ENCODE data around the gene CELF4.

CELF4 gene

GRCh38 chr18:37252854-37253393 lies 312.7 kb downstream of the CELF4 start:
- DNase-seq (ENCODE audit: insufficient read length, low spot score) (no peak), FAIRE-seq (no peak)

- DNase-seq (ENCODE audit: insufficient read length, low spot score): no peak
- no peak for FAIRE-seq
These were observed 313.3 kb downstream of the CELF4 start for GRCh38 chr18:37252342-37252741.

DNA sequence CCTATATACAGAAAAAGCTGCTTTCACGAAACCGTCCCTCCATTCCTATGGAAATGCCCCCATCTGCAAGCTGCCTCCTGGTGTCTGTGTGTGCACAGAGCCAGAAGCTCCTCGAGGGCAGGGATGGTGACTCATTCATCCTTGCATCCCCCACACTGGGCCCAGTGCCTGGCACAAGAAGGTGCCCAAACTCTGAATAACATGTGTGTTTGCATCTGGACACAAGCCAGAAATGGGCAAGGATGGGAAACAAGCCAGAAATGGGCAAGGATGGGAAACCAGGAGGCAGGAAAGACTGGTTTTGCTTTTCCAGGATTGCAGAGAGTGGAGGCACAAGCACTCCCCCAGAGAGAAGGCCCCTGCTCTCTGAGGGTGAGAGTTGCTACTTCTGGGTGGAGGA lies 313.9 kb downstream of the CELF4 start:
- FAIRE-seq (no peak), DNase-seq (ENCODE audit: insufficient read length, low spot score) (no peak)

- DNase-seq (ENCODE audit: insufficient read length, low spot score): no peak
- no peak for FAIRE-seq
These were observed 315.5 kb downstream of the CELF4 start for GRCh38 chr18:37249895-37250618.

DNA sequence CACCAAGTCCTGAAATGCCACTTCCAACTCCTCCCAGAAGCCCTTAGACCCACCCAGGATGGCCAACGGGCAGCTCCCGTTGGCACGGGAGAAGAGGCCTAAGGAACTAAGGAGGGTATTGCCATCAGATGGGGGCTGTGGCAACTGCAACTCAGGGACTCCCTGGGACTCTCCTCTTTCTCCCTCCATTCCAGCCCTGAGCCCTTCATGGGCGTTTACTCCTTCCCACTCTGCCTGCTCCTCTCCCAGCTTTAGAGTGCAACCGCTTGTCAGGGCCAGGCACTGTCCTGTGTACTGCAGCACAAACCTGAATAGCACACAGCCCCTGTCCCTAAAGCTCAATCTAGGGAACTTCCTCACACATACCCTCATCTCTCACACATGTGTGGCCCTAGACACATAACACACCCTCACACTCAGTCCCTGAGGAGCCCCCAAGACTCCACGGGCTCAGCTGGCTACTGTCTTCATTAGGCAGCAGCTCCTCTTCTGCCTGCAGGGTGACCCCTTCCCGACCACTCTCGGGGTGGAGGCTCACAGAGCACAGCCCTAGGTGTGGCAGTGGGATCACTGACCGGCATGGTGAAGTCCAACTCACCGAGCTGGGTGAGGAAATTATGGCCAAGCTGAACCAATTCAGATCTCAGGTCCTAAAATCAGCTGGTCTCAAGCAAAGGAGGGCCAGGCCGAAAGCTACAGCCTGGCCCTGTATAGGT lies 316.3 kb downstream of the CELF4 start:
- no peak for DNase-seq (ENCODE audit: insufficient read length, low spot score)
- no peak for FAIRE-seq

DNA sequence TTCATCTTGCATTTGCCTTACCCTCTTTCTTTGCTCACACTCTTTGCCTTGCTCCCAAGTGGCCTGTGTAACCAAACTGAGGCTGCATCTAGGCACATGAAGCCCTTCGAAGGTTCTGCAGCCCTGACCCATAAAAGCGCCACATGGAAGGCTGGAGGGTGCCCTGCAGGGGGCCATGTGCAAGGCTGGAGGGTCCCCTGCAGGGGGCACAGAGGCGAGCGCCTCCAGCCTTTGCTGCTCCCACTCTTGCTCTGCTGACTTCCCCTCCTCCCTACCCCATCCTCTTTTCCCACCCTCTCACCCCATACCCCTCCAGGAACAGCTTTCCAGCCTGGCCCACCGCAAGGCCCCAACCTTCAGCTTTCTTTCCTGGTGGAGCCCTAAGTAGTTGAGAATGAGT lies 317.3 kb downstream of the CELF4 start:
- FAIRE-seq (no peak), DNase-seq (ENCODE audit: insufficient read length, low spot score) (no peak)

- no peak for DNase-seq (ENCODE audit: insufficient read length, low spot score)
- FAIRE-seq: no peak
These were observed 318.0 kb downstream of the CELF4 start for GRCh38 chr18:37247497-37248161.

GRCh38 chr18:37246779-37247340 lies 318.7 kb downstream of the CELF4 start:
- no peak for FAIRE-seq
- no peak for DNase-seq (ENCODE audit: insufficient read length, low spot score)

GRCh38 chr18:37244618-37245017 lies 321.0 kb downstream of the CELF4 start:
- DNase-seq (ENCODE audit: insufficient read length, low spot score): no peak

DNA sequence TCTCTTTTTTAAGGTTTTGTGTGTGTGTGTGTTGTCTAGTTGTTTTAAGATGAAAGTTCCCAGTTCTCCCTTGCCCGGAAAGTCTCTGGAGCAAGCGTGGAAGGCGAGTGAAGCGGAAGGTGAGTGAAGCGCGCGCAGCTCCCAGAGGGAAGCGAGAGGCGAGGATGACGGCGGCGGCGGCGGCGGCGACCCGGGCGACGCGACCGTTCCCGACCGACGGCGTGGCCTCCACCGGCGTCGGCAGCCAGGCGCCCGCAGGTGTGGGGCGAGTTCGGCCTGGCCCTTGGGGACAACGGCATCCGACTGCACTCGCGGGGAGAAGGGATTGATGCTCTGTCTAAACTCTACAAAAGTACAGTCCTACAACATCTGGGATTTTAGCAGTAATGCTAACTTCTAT lies 321.9 kb downstream of the CELF4 start:
- no peak for FAIRE-seq
- DNase-seq (ENCODE audit: insufficient read length, low spot score): no peak

More at GRCh38 chr18:37244618-37245017, 321.0 kb downstream of the CELF4 start:
- FAIRE-seq: no peak

- no peak for DNase-seq (ENCODE audit: insufficient read length, low spot score)
- no peak for FAIRE-seq
These were observed 322.6 kb downstream of the CELF4 start for GRCh38 chr18:37242826-37243560.

- FAIRE-seq (no peak), DNase-seq (ENCODE audit: insufficient read length, low spot score) (no peak)
These were observed 323.5 kb downstream of the CELF4 start for GRCh38 chr18:37242091-37242490.

DNA sequence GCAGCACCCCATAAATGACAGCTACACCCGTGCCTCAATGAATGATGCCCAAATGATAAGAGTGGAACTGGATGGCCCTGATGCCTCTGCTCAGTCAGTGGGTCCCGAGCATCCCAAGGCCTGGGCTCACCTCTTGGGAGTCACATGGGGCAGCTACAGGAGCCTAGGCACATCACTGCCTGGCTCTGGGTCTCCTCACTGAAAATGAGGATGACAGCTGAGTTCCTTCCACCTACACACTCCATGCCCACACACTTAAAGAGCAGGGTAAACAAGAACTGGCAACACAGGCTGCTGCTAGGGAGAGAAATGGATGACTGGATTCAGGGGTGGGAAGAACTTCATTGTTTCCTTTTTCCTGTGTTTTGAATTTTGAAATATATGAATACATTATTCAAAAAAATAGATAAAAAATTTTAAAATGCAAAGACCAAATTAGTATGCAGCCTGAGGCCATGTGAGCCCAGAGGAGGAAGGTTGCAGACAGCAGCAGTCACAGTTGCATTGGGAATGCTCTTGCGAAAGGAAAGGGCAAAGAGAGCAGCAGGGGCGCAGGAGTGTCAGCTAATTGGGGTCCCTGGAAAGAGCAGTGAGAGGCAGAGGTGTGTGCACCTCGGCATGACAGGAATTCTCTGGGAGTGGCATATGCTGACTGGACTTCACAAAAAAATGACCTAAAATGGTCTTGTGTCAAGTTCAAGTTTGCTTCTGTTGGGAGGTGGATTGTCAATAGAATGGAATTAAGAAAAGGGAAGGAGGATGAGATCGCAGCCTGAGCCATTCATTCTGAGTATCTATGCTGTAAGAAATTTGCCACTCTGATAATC lies 327.1 kb downstream of the CELF4 start:
- FAIRE-seq: no peak

GRCh38 chr18:37235583-37235982 lies 330.0 kb downstream of the CELF4 start:
- FAIRE-seq: no peak
- no peak for DNase-seq (ENCODE audit: insufficient read length, low spot score)

More for the DNA sequence above, 327.1 kb downstream of the CELF4 start:
- no peak for DNase-seq (ENCODE audit: insufficient read length, low spot score)

- FAIRE-seq: no peak
These were observed 334.3 kb downstream of the CELF4 start for GRCh38 chr18:37231251-37231650.

DNA sequence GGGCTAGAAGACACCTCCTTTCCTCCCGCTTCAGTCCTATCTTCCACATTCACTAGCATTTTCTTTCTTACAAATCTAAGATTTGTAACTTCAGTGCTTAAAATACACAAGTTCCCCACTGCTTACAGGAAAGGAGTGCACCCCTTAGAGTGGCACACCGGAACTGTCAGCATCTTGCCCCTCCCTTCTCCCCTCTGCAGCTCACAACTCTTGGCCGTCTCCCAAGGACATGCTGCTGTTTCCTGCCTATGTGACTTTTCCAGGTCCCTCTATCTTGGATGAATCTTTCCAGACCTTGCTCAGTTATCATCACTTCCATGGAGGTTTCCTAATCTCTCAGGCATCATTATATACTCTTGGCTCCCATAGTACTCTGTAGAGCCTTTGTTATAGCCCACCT lies 334.8 kb downstream of the CELF4 start:
- DNase-seq (ENCODE audit: insufficient read length, low spot score): no peak
- FAIRE-seq: no peak

More at GRCh38 chr18:37231251-37231650, 334.3 kb downstream of the CELF4 start:
- DNase-seq (ENCODE audit: insufficient read length, low spot score): no peak

DNA sequence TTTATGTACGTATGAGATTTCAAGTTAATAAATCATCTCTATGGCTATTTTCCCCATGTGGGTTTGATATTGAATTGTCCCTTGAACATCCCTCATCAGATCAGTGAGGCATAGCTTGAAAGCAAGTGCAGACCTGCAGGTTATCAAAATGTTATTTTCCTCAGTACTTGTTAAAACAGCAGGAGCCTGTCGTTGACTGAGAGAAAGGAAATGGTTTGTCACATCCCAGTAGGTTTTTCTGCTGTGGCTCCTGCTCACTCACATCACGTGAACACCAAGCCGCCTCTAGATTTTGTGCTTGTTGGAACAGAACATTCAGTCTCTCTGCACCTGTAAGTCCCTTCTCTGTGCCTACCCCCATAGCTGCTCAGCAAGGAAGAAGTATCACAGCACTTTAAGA lies 340.3 kb downstream of the CELF4 start:
- DNase-seq (ENCODE audit: insufficient read length, low spot score): no peak
- no peak for FAIRE-seq

GRCh38 chr18:37222999-37223378 lies 342.6 kb downstream of the CELF4 start:
- DNase-seq (ENCODE audit: insufficient read length, low spot score): no peak
- no peak for FAIRE-seq

GRCh38 chr18:37222354-37222998 lies 343.1 kb downstream of the CELF4 start:
- FAIRE-seq: no peak
- DNase-seq (ENCODE audit: insufficient read length, low spot score): no peak
